ENCODE results near the gene PDCD4. TPM values are rescaled to one million over a fixed set of nuclear protein-coding genes. Genes with fewer than 3 reads are reported as not detected.

PDCD4 gene
- total RNA-seq, 1 experiment from 2014 or later = 18.5 TPM

- peak; percentile 63 for DNase-seq (ENCODE audit: low spot score)
Observed at GRCh38 chr10:110919349-110919931, 47.7 kb downstream of the PDCD4 start, which contains the start of gene SHOC2. SHOC2 (plus strand) TSS chr10:110919604; CDS start chr10:110964359, 44,755 bp downstream.

DNA sequence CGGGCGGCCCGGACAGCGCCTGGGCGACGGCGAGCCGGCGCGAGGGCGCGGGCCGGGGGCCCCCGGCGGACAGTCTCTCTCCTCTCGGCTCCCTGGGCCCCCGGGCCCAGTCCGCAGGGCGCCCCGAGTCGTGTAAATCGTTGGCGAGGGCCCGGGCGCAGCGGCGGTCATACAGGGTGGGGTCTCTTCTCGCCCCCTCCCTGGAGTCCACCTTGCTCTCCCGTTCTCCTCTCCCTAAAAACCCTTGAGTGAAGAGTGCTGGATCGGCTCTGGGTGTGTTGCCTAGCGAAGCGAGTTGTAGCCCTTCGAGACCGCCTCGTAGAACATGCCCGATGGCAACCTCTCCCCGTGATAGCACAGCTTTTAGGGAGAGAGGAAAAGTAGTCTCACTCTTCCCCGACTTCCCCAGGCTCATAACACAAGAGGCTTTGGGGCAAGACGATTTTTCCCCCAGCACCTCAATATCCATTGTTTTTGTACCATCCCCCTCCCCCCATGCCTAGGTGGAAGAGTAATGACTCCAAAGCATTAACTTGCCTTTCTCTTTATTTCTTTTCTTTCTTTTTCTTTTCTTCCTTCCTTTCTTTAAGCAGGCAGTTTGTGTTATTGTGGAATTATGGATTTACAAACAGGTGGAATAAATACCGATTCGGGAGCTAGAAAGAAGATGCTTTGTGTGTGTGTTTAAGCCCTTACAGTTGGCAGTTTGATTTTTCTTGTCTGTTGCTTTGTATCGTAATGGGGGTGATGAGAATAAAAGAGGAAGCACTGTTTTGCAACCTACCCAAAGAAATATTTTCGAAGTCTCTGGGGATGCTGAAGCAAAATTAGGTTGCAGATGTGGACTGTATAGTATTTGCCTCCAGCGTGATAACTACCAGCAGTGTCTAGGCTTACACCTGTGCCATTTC, 48.5 kb downstream of the PDCD4 start:
- DNase-seq (ENCODE audit: low spot score) = peak; percentile 82

DNA sequence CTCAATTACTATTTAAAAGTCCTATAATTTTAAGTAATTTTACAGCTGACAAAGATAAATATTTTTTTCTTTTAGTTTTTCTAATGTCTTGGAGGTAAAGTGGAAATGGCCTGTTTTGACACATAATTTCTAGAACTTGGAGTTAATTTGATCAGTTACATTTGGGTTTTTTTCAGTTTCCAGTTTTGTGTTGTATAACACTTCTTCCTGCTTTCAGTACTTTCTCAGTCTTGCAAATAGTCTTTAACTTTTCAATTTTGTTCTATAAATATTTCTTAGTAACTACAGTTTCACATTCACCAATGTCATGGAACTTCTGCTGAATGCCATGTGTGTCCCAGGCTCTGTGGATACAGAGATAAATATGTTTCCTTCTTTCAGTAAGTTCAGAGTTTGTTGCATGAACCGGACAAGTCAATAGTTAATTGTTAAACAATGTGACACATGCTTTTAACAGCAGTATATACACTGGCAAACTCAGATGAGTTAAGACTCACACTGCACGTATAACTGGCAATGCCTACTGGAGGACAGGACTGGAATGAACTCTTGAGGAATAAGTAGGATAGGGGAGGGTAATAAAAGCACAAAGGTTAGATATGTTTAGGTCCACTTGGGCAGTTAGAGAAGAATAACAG, 52.2 kb downstream of the PDCD4 start:
- DNase-seq (ENCODE audit: low spot score) = peak; percentile 59

DNA sequence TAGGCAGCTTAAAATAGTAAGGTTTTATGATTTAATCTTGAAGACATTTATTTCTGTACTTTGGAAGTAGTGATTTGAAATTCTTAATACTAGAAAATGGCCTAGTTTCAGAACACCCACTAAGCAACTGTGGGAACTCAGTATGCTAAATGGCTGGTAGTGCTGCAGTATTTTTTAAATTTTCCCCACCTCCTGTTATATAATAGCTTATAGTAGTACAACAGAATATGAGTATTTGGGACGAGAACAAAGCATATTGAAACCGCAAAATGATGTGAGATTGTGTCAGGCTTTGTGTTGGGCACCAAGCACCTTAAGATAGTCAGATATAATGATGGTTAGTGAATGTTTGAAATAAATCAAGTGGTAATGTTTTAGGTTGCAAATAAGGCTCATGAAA, 55.7 kb downstream of the PDCD4 start:
- DNase-seq (ENCODE audit: low spot score) = no peak

GRCh38 chr10:110931769-110932381, 60.1 kb downstream of the PDCD4 start:
- DNase-seq (ENCODE audit: low spot score) = no peak

- peak; percentile 49 for DNase-seq (ENCODE audit: low spot score)
Observed at GRCh38 chr10:110932505-110933180, 60.9 kb downstream of the PDCD4 start.

- no peak for DNase-seq (ENCODE audit: low spot score)
Observed at GRCh38 chr10:110936757-110937156, 65.0 kb downstream of the PDCD4 start.

GRCh38 chr10:110939419-110939818, 67.7 kb downstream of the PDCD4 start:
- no peak for DNase-seq (ENCODE audit: low spot score)

DNA sequence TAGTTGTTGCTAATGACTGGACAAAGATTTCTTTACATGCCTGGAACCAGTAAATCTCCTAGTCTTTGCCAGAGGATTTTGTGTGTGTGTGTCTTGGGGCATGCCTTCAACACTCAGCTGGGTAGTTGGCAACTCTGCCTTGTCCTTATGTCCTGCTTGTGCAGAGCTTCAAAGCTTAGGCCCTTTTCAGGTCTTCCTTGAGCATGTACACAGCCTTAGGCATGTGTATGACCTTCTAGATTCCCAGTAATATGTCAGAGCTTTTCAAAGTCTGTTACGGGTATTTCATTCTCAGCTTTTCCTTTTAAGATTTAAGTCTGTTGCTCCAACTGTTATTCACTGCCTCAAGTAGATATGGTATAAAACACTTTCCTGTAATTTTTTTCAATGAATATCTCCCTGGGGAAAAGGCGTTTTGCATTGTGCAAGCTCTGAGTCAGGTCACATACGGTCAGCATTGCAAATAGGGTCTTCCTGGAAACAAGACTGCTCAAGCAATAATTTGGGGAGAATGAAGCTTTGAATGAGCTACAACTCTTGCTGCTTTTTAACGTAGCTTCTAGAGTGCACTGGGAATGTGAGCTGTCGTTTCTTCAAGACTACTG, 73.2 kb downstream of the PDCD4 start:
- no peak for DNase-seq (ENCODE audit: low spot score)

DNA sequence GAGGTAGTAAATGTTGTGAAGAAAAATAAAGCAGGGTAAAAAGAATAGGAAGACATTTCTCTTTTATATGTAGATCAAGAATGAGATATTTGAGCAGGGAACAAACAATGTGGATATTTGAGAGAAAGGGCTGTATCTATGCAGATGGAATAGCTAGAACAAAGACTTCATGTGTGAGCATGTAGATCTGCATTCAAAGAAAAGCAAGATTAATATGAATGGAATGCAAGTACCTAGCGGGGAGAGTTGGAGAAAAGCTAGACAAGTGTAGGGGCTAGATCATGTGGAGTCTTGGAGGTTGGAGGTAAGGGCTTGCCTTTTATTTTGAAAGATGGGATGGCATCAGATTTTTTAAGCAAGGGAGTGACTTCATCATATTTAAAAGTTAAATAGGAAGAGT, 74.8 kb downstream of the PDCD4 start:
- DNase-seq (ENCODE audit: low spot score) = no peak

DNA sequence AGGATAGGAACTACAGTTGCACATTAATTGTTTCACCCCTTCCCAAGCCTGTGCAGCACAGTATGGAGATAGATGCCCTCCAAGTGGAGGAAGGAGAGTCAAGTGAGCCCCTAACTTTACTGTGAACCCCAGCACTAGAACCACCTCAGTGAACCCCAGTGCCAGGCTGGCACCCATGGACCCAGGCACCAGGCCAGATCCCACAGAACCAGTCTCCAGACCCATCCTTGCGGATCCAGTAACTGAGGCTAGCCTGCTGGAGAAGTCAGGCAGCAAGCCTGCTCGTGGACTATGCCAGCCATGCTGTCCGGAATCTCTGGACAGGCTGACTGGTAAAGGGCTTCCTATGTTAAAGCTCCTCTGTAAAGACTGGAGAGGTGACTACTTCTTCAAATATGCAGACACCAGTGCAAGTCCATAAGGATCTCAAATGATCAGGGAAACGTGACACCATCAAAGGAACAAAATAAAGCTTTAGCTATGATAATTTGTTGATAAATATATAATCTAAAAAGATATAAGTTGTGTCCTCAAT, 75.4 kb downstream of the PDCD4 start:
- no peak for DNase-seq (ENCODE audit: low spot score)

Other genes with a start within 250 kb of the PDCD4 start
- gene RBM20, start 227.6 kb upstream of the PDCD4 start, total RNA-seq (2014; rRNA removed; shearing (Covaris generic)) = 0.13 TPM in 1 of 2 replicates, not detected in the other
- gene BBIP1, start 47.3 kb downstream of the PDCD4 start, total RNA-seq (2014; rRNA removed; shearing (Covaris generic)) = 9.2 and 12.7 TPM in 2 replicates
- gene SHOC2, start 47.7 kb downstream of the PDCD4 start, total RNA-seq (2014; rRNA removed; shearing (Covaris generic)) = 6.4 and 7.0 TPM in 2 replicates
- 16.3 and 20.5 TPM in 2 replicates for gene ADRA2A, start 205.1 kb downstream of the PDCD4 start, total RNA-seq (2014; rRNA removed; shearing (Covaris generic))